CD4-positive, alpha-beta T cell (primary cell): ENCODE measurements around the gene NBEAL2. TPM values are rescaled to one million over a fixed set of nuclear protein-coding genes. Genes with fewer than 3 reads are reported as not detected.

ENCODE experiments used
- ATAC-seq: fragments of 200-7000 bp; cut with Tn5 transposase; one replicate; pipeline ENCODE4 v1.10.0; 2022; ENCODE audit warnings: mild to moderate bottlenecking; ENCODE audit not compliant: poor library complexity
- CTCF ChIA-PET: fragments of 350-600 bp; sonication (Branson Sonifier 250); formaldehyde crosslinking; loops from one replicate; lab custom pipeline; 2021; ENCODE audit warnings: antibody characterized with exemption, inconsistent platforms; lab: Charles Lee
- POLR2A ChIA-PET: fragments of 350-600 bp; sonication (Branson Sonifier 250); formaldehyde crosslinking; loops from one replicate; lab custom pipeline; 2021; ENCODE audit warnings: antibody characterized with exemption, inconsistent platforms; lab: Charles Lee
- DNase-seq, 14 experiments: peaks; one replicate each; pipeline ENCODE4 v3.0.0-alpha.2; 2013 to 2020; ENCODE audit warnings: mixed read lengths in 2 of 14
- H3K27ac ChIP-seq, 2 donors: one replicate each; pipeline versions ENCODE4 v1.5.1 to v1.7.0; 2013; ENCODE audit warnings: low read length in 2 of 2, low read depth in 1 of 2, mild to moderate bottlenecking in 1 of 2
- H3K27me3 ChIP-seq, 2 experiments: 1 replicate in 1 of 2; 2 replicates in 1 of 2; pipeline versions ENCODE4 v1.6.1 to v1.7.0; 2013; ENCODE audit warnings: low read length in 2 of 2, control low read depth in 1 of 2, mild to moderate bottlenecking in 1 of 2, moderate library complexity in 1 of 2; ENCODE audit not compliant: insufficient read depth in 2 of 2, control insufficient read depth in 1 of 2
- H3K36me3 ChIP-seq: one replicate; pipeline ENCODE4 v1.6.1; 2013; ENCODE audit warnings: low read length, control low read depth; ENCODE audit not compliant: insufficient read depth
- H3K4me1 ChIP-seq: one replicate; pipeline ENCODE4 v1.6.1; 2013; ENCODE audit warnings: low read length, control low read depth; ENCODE audit not compliant: insufficient read depth
- H3K4me3 ChIP-seq: one replicate; pipeline ENCODE4 v1.5.1; 2013; ENCODE audit warnings: mild to moderate bottlenecking, low read length, moderate library complexity
- H3K9me3 ChIP-seq, 2 experiments: 1 replicate in 1 of 2; 2 replicates in 1 of 2; pipeline versions ENCODE4 v1.6.1 to v1.7.0; 2013; ENCODE audit warnings: low read length in 2 of 2, mild to moderate bottlenecking in 2 of 2, control low read depth in 1 of 2, moderate library complexity in 1 of 2; ENCODE audit not compliant: control insufficient read depth in 1 of 2, insufficient read depth in 1 of 2
- H3K27ac Mint-ChIP-seq: one replicate; pipeline ENCODE4 v1.8.0; 2020; ENCODE audit warnings: mixed read lengths
- H3K27me3 Mint-ChIP-seq: one replicate; pipeline ENCODE4 v1.8.0; 2021; ENCODE audit warnings: mixed read lengths
- H3K36me3 Mint-ChIP-seq: one replicate; pipeline ENCODE4 v1.8.0; 2021; ENCODE audit warnings: low read depth, mixed read lengths
- H3K4me1 Mint-ChIP-seq: one replicate; pipeline ENCODE4 v1.8.0; 2021; ENCODE audit warnings: low read depth, mixed read lengths
- H3K4me3 Mint-ChIP-seq: one replicate; pipeline ENCODE4 v1.8.0; 2020; ENCODE audit warnings: mild to moderate bottlenecking, mixed read lengths
- H3K9me3 Mint-ChIP-seq: one replicate; pipeline ENCODE4 v1.8.0; 2020; ENCODE audit warnings: mixed read lengths
- CTCF ChIP-seq: fragments of 200-600 bp; IDR thresholded peaks from one replicate; pipeline ENCODE4 v1.8.0; 2022; ENCODE audit warnings: antibody characterized with exemption, mild to moderate bottlenecking
- intact Hi-C, 2 experiments: fragments of 100-400 bp; cut with DNase I in 1 of 2; cut with micrococcal nuclease in 1 of 2; formaldehyde crosslinking; loops; one replicate each; pipeline versions ENCODE4 v1.15.1 to v1.9.0; 2023 to 2025; cut with DNase I, micrococcal nuclease
- total RNA-seq, 174 experiments: library from RNA in 2 of 174; stranded (reverse) in 2 of 174; gene quantifications; one replicate each; pipeline ENCODE4 v1.2.3 and lab custom pipeline; 2021 to 2026

Gene NBEAL2
- total RNA-seq, 2 experiments from 2014 or later = 163 to 170 TPM

- Histone ChIP-seq H3K27me3 (no peaks in the 10 kb centered on the region), H3K4me1 (peaks cover 88% of the 10 kb centered on the region), H3K36me3 (peaks cover 24% of the 10 kb centered on the region), H3K9me3 (no peaks in the 10 kb centered on the region), H3K4me3 (no peak overlapping the region), H3K27ac (no peak overlapping the region)
- intact Hi-C loops = no loop called here
- no peak for ATAC-seq
- Mint-ChIP-seq H3K4me1 (peaks cover 85% of the 10 kb centered on the region), H3K27me3 (no peaks in the 10 kb centered on the region), H3K4me3 (peak overlapping the region; percentile 74), H3K9me3 (no peaks in the 10 kb centered on the region), H3K27ac (peak overlapping the region; percentile 73), H3K36me3 (peaks cover 63% of the 10 kb centered on the region)
- DNase-seq = peak in 1 of 14 experiments; percentile 59
- POLR2A ChIA-PET = no interaction called here
- CTCF ChIA-PET = interaction anchor here (0.7 to 1.3 kb wide), 2 partner anchors 15 to 25 kb away, joined by 4 to 5 read pairs; no protein-coding TSS in a partner anchor
- TF ChIP-seq CTCF = no peak
These were observed 7.1 kb upstream of the NBEAL2 start for GRCh38 chr3:46972396-46972795.

- POLR2A ChIA-PET = no interaction called here
- H3K9me3 Mint-ChIP-seq = no peaks in the 10 kb centered on the region
- H3K36me3 ChIP-seq = peaks cover 13% of the 10 kb centered on the region
- H3K9me3 ChIP-seq = no peaks in the 10 kb centered on the region
- H3K27ac ChIP-seq = no peak overlapping the region
- H3K4me3 Mint-ChIP-seq = peak overlapping the region; percentile 81
- H3K4me3 ChIP-seq = no peak overlapping the region
- no peak for TF ChIP-seq CTCF
- H3K4me1 ChIP-seq = peaks cover 85% of the 10 kb centered on the region
- ATAC-seq (no peak), DNase-seq (no peak)
- H3K36me3 Mint-ChIP-seq = peaks cover 51% of the 10 kb centered on the region
- H3K27me3 Mint-ChIP-seq = no peaks in the 10 kb centered on the region
- intact Hi-C loops = loop anchor here in 1 of 2 experiments (5.0 kb wide), 2 partner anchors 308 to 503 kb away; partner anchors contain the start of genes KIF9, KLHL18 and SCAP
- H3K27me3 ChIP-seq = no peaks in the 10 kb centered on the region
- H3K4me1 Mint-ChIP-seq = peaks cover 80% of the 10 kb centered on the region
- peak overlapping the region; percentile 47 for H3K27ac Mint-ChIP-seq
- CTCF ChIA-PET = no interaction called here
These were observed 4.9 kb upstream of the NBEAL2 start for GRCh38 chr3:46974421-46975171.

- POLR2A ChIA-PET = interaction anchor here (0.9 to 1.7 kb wide), 10 partner anchors 9 to 56 kb away, joined by 3 to 17 read pairs (median 4); no protein-coding TSS in a partner anchor
- H3K4me1 ChIP-seq = peaks cover 83% of the 10 kb centered on the region
- TF ChIP-seq CTCF = no peak
- Mint-ChIP-seq H3K27ac (peak within 1 kb of the TSS; percentile 91), H3K9me3 (no peaks in the 10 kb centered on the region), H3K27me3 (no peaks in the 10 kb centered on the region), H3K36me3 (peaks cover 31% of the 10 kb centered on the region), H3K4me3 (peak within 1 kb of the TSS; percentile 97), H3K4me1 (peaks cover 74% of the 10 kb centered on the region)
- intact Hi-C loops = loop anchor here (1.0 to 5.0 kb wide), 4 partner anchors 28 to 501 kb away; partner anchors contain the start of genes KIF9 (in 1 of the 2), KLHL18 (in 1 of the 2), SCAP (in 1 of the 2) and SETD2 (in 1 of the 2)
- peak within 1 kb of the TSS; percentile 84 to 95 for H3K27ac ChIP-seq
- peaks cover 5% of the 10 kb centered on the region for H3K36me3 ChIP-seq
- DNase-seq (peak; percentile 85 to 98 (median 89)), ATAC-seq (peak; percentile 78)
- H3K27me3 ChIP-seq = no peaks in the 10 kb centered on the region
- CTCF ChIA-PET = interaction anchor here (0.5 to 0.7 kb wide), 3 partner anchors 22 to 839 kb away, joined by 3 to 4 read pairs (median 3); no protein-coding TSS in a partner anchor
- H3K9me3 ChIP-seq = no peaks in the 10 kb centered on the region
- H3K4me3 ChIP-seq = peak within 1 kb of the TSS; percentile 88
These were observed 2.9 kb upstream of the NBEAL2 start, which contains the start of gene CCDC12 for GRCh38 chr3:46976326-46977190. Gene CCDC12, minus strand, starts transcription at chr3:46976745. Its CDS starts 13 bp downstream, at chr3:46976732.
